HCT116 (cell line): ENCODE data around the gene GJB4. TPM values are rescaled to one million over a fixed set of nuclear protein-coding genes. Genes with fewer than 3 reads are reported as not detected.

Experiments used
- ATAC-seq: fragments of 200-7000 bp; cut with Tn5 transposase; 2 replicates; pipeline ENCODE4 v1.9.1; 2020; ENCODE audit warnings: mild to moderate bottlenecking, moderate library complexity
- BruUV-seq: library from RNA; stranded (reverse); fragments of 400-500 nt; replicated peaks from 2 replicates; lab custom pipeline; 2021; lab: Mats Ljungman, UMichigan
- CTCF ChIA-PET: fragments of 300-600 bp; sonication (Branson Sonifier 250); formaldehyde crosslinking; loops from one replicate; lab custom pipeline; 2021; ENCODE audit warnings: antibody characterized with exemption; lab: Charles Lee
- POLR2A ChIA-PET: fragments of 300-600, 350-600 bp; sonication (Branson Sonifier 250); formaldehyde crosslinking; loops from one replicate; lab custom pipeline; 2021; ENCODE audit warnings: antibody characterized with exemption; lab: Charles Lee
- RAD21 ChIA-PET, 2 experiments: fragments of 300-600 bp; sonication (Branson Sonifier 250); formaldehyde crosslinking; loops; one replicate each; lab custom pipeline; 2023; ENCODE audit warnings: low total read pairs in 2 of 2; ENCODE audit not compliant: uncharacterized antibody in 2 of 2, unreplicated experiment in 2 of 2, low non-redundant PET in 1 of 2; lab: Charles Lee
- DNase-seq: peaks from one replicate; pipeline ENCODE4 v3.0.0-alpha.2; 2010; ENCODE audit warnings: low read depth, low spot score
- H2AFZ ChIP-seq: fragments of 200-600 bp; shearing (Covaris generic), sonication (generic); 2 replicates; pipeline ENCODE4 v1.6.1; 2017; ENCODE audit warnings: low read depth, mixed run types, mixed read lengths, antibody characterized with exemption, low read length; ENCODE audit not compliant: poor library complexity, severe bottlenecking
- H3K27ac ChIP-seq: 2 replicates; pipeline ENCODE4 v1.5.1; 2012; ENCODE audit warnings: low read depth, low read length
- H3K27me3 ChIP-seq: fragments of 200-600 bp; sonication (generic); 2 replicates; pipeline ENCODE4 v1.6.1; 2016; ENCODE audit warnings: mixed run types, low read length, mixed read lengths; ENCODE audit not compliant: insufficient read depth
- H3K36me3 ChIP-seq, 2 experiments: fragments of 200-500 bp in 1 of 2; fragments of 200-600 bp in 1 of 2; sonication (Bioruptor generic) in 1 of 2; sonication (generic) in 1 of 2; 2 replicates each; pipeline versions ENCODE4 v1.5.1 to v1.6.1; 2014 to 2016; ENCODE audit warnings: low read length in 2 of 2, inconsistent platforms in 1 of 2, mixed read lengths in 1 of 2, mixed run types in 1 of 2; ENCODE audit not compliant: insufficient read depth in 2 of 2, control insufficient read depth in 1 of 2
- H3K4me1 ChIP-seq, 2 experiments: fragments of 200-600 bp in 1 of 2; sonication (generic) in 1 of 2; 2 replicates each; pipeline versions ENCODE4 v1.5.1 to v1.6.1; 2012 to 2017; ENCODE audit warnings: low read length in 2 of 2, inconsistent platforms in 1 of 2, mild to moderate bottlenecking in 1 of 2, mixed read lengths in 1 of 2, mixed run types in 1 of 2, moderate library complexity in 1 of 2; ENCODE audit not compliant: insufficient read depth in 2 of 2, control insufficient read depth in 1 of 2
- H3K4me2 ChIP-seq: fragments of 200-600 bp; sonication (generic); 2 replicates; pipeline ENCODE4 v1.6.1; 2017; ENCODE audit warnings: mixed run types, low read length, mixed read lengths
- H3K4me3 ChIP-seq, 2 experiments: fragments of 200-600 bp in 1 of 2; sonication (generic) in 1 of 2; replicated peaks in 1 of 2; 2 replicates each; pipeline ENCODE4 v1.5.1; 2011 to 2016; ENCODE audit warnings: low read length in 2 of 2, control low read depth in 1 of 2, low read depth in 1 of 2, mild to moderate bottlenecking in 1 of 2, mixed read lengths in 1 of 2, mixed run types in 1 of 2
- H3K79me2 ChIP-seq: fragments of 200-600 bp; sonication (generic); 2 replicates; pipeline ENCODE4 v1.6.1; 2017; ENCODE audit warnings: mild to moderate bottlenecking, mixed run types, low read length, moderate library complexity, mixed read lengths; ENCODE audit not compliant: insufficient read depth
- H3K9ac ChIP-seq: fragments of 200-600 bp; sonication (generic); 2 replicates; pipeline ENCODE4 v1.6.1; 2016; ENCODE audit warnings: low read length, mixed read lengths
- H3K9me2 ChIP-seq: fragments of 200-600 bp; sonication (generic), shearing (Covaris generic); 2 replicates; pipeline ENCODE4 v1.6.1; 2017; ENCODE audit warnings: mixed run types, mild to moderate bottlenecking, moderate library complexity; ENCODE audit not compliant: insufficient read depth
- H3K9me3 ChIP-seq, 2 experiments: fragments of 200-500 bp in 1 of 2; fragments of 200-600 bp in 1 of 2; sonication (Bioruptor generic) in 1 of 2; sonication (generic) in 1 of 2; 2 replicates each; pipeline ENCODE4 v1.6.1; 2014 to 2017; ENCODE audit warnings: low read length in 2 of 2, mixed read lengths in 2 of 2, inconsistent platforms in 1 of 2, low read depth in 1 of 2, mild to moderate bottlenecking in 1 of 2, mixed run types in 1 of 2, moderate library complexity in 1 of 2; ENCODE audit not compliant: control insufficient read depth in 1 of 2, insufficient read depth in 1 of 2
- H4K20me1 ChIP-seq: fragments of 200-600 bp; sonication (generic), shearing (Covaris generic); 2 replicates; pipeline ENCODE4 v1.6.1; 2017; ENCODE audit warnings: mixed run types, mild to moderate bottlenecking, moderate library complexity; ENCODE audit not compliant: insufficient read depth
- CBX3 ChIP-seq: IDR thresholded peaks from 2 replicates; pipeline ENCODE4 v1.6.1; 2012; ENCODE audit warnings: low read depth
- POLR2A ChIP-seq: IDR thresholded peaks from 2 replicates; pipeline ENCODE4 v1.7.0; 2011; ENCODE audit warnings: borderline replicate concordance; ENCODE audit not compliant: insufficient read depth, insufficient read length; ENCODE audit errors: extremely low read depth
- POLR2AphosphoS5 ChIP-seq: IDR thresholded peaks from 2 replicates; pipeline ENCODE4 v1.6.1; 2011; ENCODE audit warnings: mild to moderate bottlenecking, low read depth, low read length, moderate library complexity
- RAD21 ChIP-seq: IDR thresholded peaks from 2 replicates; pipeline ENCODE4 v1.6.1; 2012; ENCODE audit warnings: low read depth, mild to moderate bottlenecking
- TCF7L2 ChIP-seq: IDR thresholded peaks from 2 replicates; pipeline ENCODE4 v1.7.0; 2011; ENCODE audit warnings: borderline replicate concordance, inconsistent platforms; ENCODE audit not compliant: insufficient read depth, insufficient read length; ENCODE audit errors: extremely low read depth
- YY1 ChIP-seq: IDR thresholded peaks from 2 replicates; pipeline ENCODE4 v1.6.1; 2011; ENCODE audit warnings: low read length, low read depth, moderate library complexity, mild to moderate bottlenecking; ENCODE audit not compliant: insufficient replicate concordance; ENCODE audit errors: extremely low read depth
- intact Hi-C: fragments of 100-400 bp; cut with micrococcal nuclease; formaldehyde crosslinking; loops from 2 replicates; pipeline ENCODE4 v1.10.0; 2022
- total RNA-seq: library from RNA; stranded (reverse); gene quantifications from one replicate; pipeline ENCODE4 v1.2.1, GENCODE V29; 2021; ENCODE audit not compliant: unreplicated experiment
- TF ChIP-seq, protein P1 (sequence below): IDR thresholded peaks from 2 replicates; pipeline ENCODE4 v1.6.1; 2012; ENCODE audit warnings: low read depth
- TF ChIP-seq, protein P2 (sequence below): IDR thresholded peaks from 2 replicates; pipeline ENCODE4 v1.6.1; 2012
- TF ChIP-seq, protein P3 (sequence below), 3 experiments: fragments of 200-600 bp in 1 of 3; sonication (generic) in 1 of 3; IDR thresholded peaks in 2 of 3; conservative IDR thresholded peaks in 1 of 3; 2 replicates each; pipeline ENCODE4 v1.5.1; 2012 to 2017; ENCODE audit warnings: low read depth in 2 of 3, low read length in 2 of 3, antibody characterized with exemption in 1 of 3, borderline replicate concordance in 1 of 3, control low read depth in 1 of 3, mild to moderate bottlenecking in 1 of 3, mixed read lengths in 1 of 3, mixed run types in 1 of 3, moderate library complexity in 1 of 3; ENCODE audit not compliant: insufficient read depth in 1 of 3

GJB4 gene
- total RNA-seq, 1 experiment from 2014 or later = 2.0 TPM

DNA sequence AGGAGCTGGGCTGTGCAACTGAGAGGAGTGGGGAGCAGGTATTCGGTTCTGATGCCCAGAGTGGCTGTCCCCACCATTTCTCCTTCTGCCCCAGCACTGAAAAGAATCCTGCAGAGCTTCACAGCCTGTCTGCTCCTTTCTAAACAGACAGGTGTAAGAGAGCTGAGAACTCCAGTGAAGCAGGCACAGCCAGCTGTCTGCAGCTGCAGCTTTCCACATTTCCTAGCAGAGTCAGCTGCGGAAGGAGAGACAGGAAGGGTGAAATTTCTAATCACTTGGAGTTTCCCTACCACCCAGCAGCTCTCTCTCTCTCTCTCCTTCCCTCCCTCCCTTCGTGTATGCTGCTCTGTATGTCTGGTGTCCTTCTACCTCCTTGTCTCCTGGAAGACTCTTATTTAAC lies 45.2 kb upstream of the GJB4 start:
- no TSS peak for BruUV-seq
- no peak overlapping the region for H3K9ac ChIP-seq
- TF ChIP-seq CBX3 = no peak
- TF ChIP-seq TCF7L2 = no peak
- TF ChIP-seq, protein P1, sequence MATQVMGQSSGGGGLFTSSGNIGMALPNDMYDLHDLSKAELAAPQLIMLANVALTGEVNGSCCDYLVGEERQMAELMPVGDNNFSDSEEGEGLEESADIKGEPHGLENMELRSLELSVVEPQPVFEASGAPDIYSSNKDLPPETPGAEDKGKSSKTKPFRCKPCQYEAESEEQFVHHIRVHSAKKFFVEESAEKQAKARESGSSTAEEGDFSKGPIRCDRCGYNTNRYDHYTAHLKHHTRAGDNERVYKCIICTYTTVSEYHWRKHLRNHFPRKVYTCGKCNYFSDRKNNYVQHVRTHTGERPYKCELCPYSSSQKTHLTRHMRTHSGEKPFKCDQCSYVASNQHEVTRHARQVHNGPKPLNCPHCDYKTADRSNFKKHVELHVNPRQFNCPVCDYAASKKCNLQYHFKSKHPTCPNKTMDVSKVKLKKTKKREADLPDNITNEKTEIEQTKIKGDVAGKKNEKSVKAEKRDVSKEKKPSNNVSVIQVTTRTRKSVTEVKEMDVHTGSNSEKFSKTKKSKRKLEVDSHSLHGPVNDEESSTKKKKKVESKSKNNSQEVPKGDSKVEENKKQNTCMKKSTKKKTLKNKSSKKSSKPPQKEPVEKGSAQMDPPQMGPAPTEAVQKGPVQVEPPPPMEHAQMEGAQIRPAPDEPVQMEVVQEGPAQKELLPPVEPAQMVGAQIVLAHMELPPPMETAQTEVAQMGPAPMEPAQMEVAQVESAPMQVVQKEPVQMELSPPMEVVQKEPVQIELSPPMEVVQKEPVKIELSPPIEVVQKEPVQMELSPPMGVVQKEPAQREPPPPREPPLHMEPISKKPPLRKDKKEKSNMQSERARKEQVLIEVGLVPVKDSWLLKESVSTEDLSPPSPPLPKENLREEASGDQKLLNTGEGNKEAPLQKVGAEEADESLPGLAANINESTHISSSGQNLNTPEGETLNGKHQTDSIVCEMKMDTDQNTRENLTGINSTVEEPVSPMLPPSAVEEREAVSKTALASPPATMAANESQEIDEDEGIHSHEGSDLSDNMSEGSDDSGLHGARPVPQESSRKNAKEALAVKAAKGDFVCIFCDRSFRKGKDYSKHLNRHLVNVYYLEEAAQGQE = no peak

DNA sequence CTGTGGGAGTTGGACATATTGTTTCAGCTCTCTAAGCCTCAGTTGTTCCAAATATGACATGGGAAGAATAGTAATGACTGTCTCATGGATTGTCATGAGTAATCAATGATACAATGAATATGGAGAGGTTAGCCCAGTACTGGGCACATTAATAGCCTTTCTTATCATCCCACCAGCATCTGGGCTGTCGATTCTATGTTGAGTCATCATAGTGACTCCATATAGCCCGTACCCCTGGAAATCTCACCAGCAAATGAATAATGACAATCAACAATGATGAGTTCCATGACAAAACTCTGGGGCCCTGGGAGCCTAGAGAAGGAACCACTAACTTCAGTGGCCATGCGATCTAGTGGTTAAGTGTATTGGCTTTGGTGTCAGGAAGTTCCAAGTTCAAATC lies 44.4 kb upstream of the GJB4 start:
- Histone ChIP-seq H3K36me3 (no peaks in the 10 kb centered on the region), H3K27ac (no peak overlapping the region), H3K27me3 (peaks cover 12% of the 10 kb centered on the region; the same call in 1 of the 2 replicates), H2AFZ (no peak overlapping the region), H3K9me3 (no peaks in the 10 kb centered on the region), H3K9ac (no peak overlapping the region), H3K4me2 (no peak overlapping the region), H3K9me2 (no peaks in the 10 kb centered on the region), H3K79me2 (no peaks in the 10 kb centered on the region), H3K4me1 (0 out of 4 replicates have a peak, but pooled peaks cover 0 to 4% of the 10 kb centered on the region in 2 experiments), H4K20me1 (no peaks in the 10 kb centered on the region), H3K4me3 (no peak overlapping the region)
- ChIA-PET RAD21 (no interaction called here), POLR2A (no interaction called here), CTCF (no interaction called here)
- ATAC-seq (no peak), DNase-seq (no peak)
- intact Hi-C loops = no loop called here
- no TSS peak for BruUV-seq
- TF ChIP-seq, protein P2, sequence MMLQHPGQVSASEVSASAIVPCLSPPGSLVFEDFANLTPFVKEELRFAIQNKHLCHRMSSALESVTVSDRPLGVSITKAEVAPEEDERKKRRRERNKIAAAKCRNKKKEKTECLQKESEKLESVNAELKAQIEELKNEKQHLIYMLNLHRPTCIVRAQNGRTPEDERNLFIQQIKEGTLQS = no peak
- TF ChIP-seq YY1 (no peak), POLR2AphosphoS5 (no peak), POLR2A (no peak), RAD21 (no peak)
- TF ChIP-seq, protein P1 = no peak
- TF ChIP-seq, protein P3, sequence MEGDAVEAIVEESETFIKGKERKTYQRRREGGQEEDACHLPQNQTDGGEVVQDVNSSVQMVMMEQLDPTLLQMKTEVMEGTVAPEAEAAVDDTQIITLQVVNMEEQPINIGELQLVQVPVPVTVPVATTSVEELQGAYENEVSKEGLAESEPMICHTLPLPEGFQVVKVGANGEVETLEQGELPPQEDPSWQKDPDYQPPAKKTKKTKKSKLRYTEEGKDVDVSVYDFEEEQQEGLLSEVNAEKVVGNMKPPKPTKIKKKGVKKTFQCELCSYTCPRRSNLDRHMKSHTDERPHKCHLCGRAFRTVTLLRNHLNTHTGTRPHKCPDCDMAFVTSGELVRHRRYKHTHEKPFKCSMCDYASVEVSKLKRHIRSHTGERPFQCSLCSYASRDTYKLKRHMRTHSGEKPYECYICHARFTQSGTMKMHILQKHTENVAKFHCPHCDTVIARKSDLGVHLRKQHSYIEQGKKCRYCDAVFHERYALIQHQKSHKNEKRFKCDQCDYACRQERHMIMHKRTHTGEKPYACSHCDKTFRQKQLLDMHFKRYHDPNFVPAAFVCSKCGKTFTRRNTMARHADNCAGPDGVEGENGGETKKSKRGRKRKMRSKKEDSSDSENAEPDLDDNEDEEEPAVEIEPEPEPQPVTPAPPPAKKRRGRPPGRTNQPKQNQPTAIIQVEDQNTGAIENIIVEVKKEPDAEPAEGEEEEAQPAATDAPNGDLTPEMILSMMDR (IDR thresholded peaks at IDR 0.05 in 2 of 3, conservative IDR thresholded peaks at IDR 0.05 in 1 of 3; ENCODE audit: borderline replicate concordance in 1 of 3, insufficient read depth in 1 of 3, low read depth in 2 of 3, low read length in 2 of 3) = no peak

More for the DNA sequence above, 45.2 kb upstream of the GJB4 start:
- Histone ChIP-seq H3K36me3 (no peaks in the 10 kb centered on the region), H3K27ac (no peak overlapping the region), H3K79me2 (no peaks in the 10 kb centered on the region), H2AFZ (no peak overlapping the region), H4K20me1 (no peaks in the 10 kb centered on the region), H3K4me2 (no peak overlapping the region), H3K4me3 (no peak overlapping the region), H3K9me3 (no peaks in the 10 kb centered on the region), H3K27me3 (peaks cover 5% of the 10 kb centered on the region; the same call in 1 of the 2 replicates), H3K4me1 (0 out of 4 replicates have a peak, but pooled peaks cover 0 to 4% of the 10 kb centered on the region in 2 experiments), H3K9me2 (no peaks in the 10 kb centered on the region)
- DNase-seq (no peak), ATAC-seq (no peak)
- intact Hi-C loops = no loop called here
- ChIA-PET POLR2A (no interaction called here), RAD21 (no interaction called here), CTCF (no interaction called here)
